Measurements from ENCODE around the gene NRARP. TPM values are rescaled to one million over a fixed set of nuclear protein-coding genes. Genes with fewer than 3 reads are reported as not detected.

The NRARP gene
- total and polyA plus RNA-seq, 2 of the 8 experiments (the other 6 are each of a cell fraction or from before 2014, with no cell fraction given), result 32.5 to 37.2 TPM

DNA sequence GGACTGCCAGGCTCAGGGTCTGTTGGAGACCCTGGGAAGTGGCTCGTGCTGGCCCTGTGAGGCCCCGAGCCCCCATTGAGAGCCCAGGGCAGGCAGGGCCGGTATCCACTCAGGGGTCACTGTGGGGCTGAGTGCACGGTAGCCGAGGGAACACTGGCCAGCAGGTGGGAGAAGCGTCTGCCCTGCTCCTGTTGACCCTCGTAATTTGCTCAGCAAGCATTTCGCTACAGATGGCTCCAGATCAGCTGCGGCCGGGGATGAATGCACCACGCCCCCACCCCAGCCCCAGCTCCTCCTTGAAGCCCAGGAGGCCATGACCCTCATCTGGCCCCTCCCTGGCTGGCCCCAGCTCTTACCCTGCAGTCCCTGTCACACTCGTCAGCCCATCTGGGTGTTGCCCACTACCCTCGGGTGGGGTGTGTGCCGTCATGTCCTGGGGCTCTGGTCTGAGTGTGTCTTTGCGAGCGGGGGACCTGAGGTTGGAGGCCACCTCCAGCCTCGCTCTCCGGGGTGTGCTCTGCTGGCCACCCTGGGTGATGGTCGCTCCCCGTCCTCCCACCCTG lies 6.1 kb upstream of the NRARP start:
- H2BK20ac ChIP-seq (ENCODE audit: low read length), result peak overlapping the region; percentile 32; the same call in 1 of the 2 replicates
- peak overlapping the region; percentile 72 for H2BK15ac ChIP-seq (ENCODE audit: low read length)
- H3K27me3 ChIP-seq (replicated peaks in 1 of 4; ENCODE audit: control insufficient read depth in 3 of 4, extremely low read depth in 1 of 4, insufficient read depth in 3 of 4, low read length in 3 of 4), result peaks cover 0 to 11% (median 5%) of the 10 kb centered on the region in 4 experiments; a peak in 5 of 7 replicates
- H2BK12ac ChIP-seq (ENCODE audit: low read depth, low read length), result peak overlapping the region; percentile 68; the same call in 1 of the 2 replicates
- no peak overlapping the region for H2BK120ac ChIP-seq (replicated peaks; ENCODE audit: low read depth, low read length)
- no peaks in the 10 kb centered on the region for H3K9me3 ChIP-seq (ENCODE audit: insufficient read depth in 2 of 2, low read depth in 1 of 2, low read length in 1 of 2)
- 0 out of 4 replicates have a peak overlapping the region, but pooled peaks of 1 of the 2 experiments have one; percentile 6 for H3K4me2 ChIP-seq (ENCODE audit: insufficient read depth in 1 of 2, low read depth in 2 of 2, low read length in 2 of 2)
- H4K20me1 ChIP-seq (replicated peaks in 1 of 2; ENCODE audit: control insufficient read depth in 1 of 2, insufficient read depth in 2 of 2, low read length in 2 of 2), result no peaks in the 10 kb centered on the region
- H3K56ac ChIP-seq (replicated peaks; ENCODE audit: insufficient read length, low read depth, low read length), result no peak overlapping the region
- no peak overlapping the region for H4K5ac ChIP-seq (ENCODE audit: insufficient read length, low read depth, low read length)
- no peaks in the 10 kb centered on the region for H3K23me2 ChIP-seq (ENCODE audit: low read depth, low read length)
- no peak overlapping the region for H3K4ac ChIP-seq (replicated peaks; ENCODE audit: insufficient read length, low read depth, low read length)
- ChIA-PET POLR2A (ENCODE audit: partially characterized antibody) (interaction anchor here (1.0 to 1.1 kb wide), 3 partner anchors 11 to 67 kb away, joined by 3 to 5 read pairs (median 4); partner anchors contain the start of gene TUBB4B), CTCF (ENCODE audit: partially characterized antibody) (interaction anchor here (0.7 to 2.8 kb wide), 4 partner anchors 11 to 50 kb away, joined by 3 to 18 read pairs (median 4); no protein-coding TSS in a partner anchor)
- H4K91ac ChIP-seq (replicated peaks; ENCODE audit: insufficient read length, low read length), result no peak overlapping the region
- WGBS, 2 experiments (ENCODE audit: extremely low coverage in 1 of 2, insufficient coverage in 1 of 2, insufficient read length in 1 of 2, insufficient replicate concordance in 2 of 2, low coverage in 1 of 2, low lambda C conversion rate in 2 of 2, missing lambda C conversion rate in 1 of 2), result 91% methylated on average over 11 of the region's 20 CpGs; no CpG with 5 or more reads in 1 of the 2 experiments
- peaks cover 0 to 44% (median 32%) of the 10 kb centered on the region in 4 experiments; a peak in 6 of 7 replicates for H3K4me1 ChIP-seq (replicated peaks in 1 of 4; ENCODE audit: control insufficient read depth in 3 of 4, insufficient read depth in 4 of 4, low read length in 3 of 4)
- peak overlapping the region; percentile 71; the same call in 1 of the 2 replicates for H2BK5ac ChIP-seq (ENCODE audit: low read depth, low read length)
- H3K18ac ChIP-seq (ENCODE audit: extremely low read depth, low read length), result no peak overlapping the region; the same call in 1 of the 2 replicates
- no peaks in the 10 kb centered on the region for H3K36me3 ChIP-seq (ENCODE audit: control insufficient read depth in 2 of 4, insufficient read depth in 4 of 4, low read length in 3 of 4)
- no peak overlapping the region for H4K8ac ChIP-seq (ENCODE audit: extremely low read depth, insufficient read depth, low read length)
- no peak overlapping the region for H3K23ac ChIP-seq (ENCODE audit: insufficient read length)
- no peak overlapping the region for H3K27ac ChIP-seq (ENCODE audit: low read depth, low read length)
- no peaks in the 10 kb centered on the region for H3K79me2 ChIP-seq (ENCODE audit: control insufficient read depth in 1 of 2, insufficient read depth in 2 of 2, low read length in 2 of 2)
- H3K14ac ChIP-seq (ENCODE audit: insufficient read length), result no peak overlapping the region
- FAIRE-seq (no peak), DNase-seq (ENCODE audit: low read depth in 1 of 2, low spot score in 2 of 2) (no peak)
- no peak overlapping the region for H2AFZ ChIP-seq (ENCODE audit: low read length)
- TF ChIP-seq ASH2L (IDR thresholded peaks at IDR 0.05; ENCODE audit: low read length) (no peak), SIRT6 (IDR thresholded peaks at IDR 0.05; ENCODE audit: low read length) (no peak)
- H2AK5ac ChIP-seq (ENCODE audit: low read depth, low read length), result no peak overlapping the region
- no peak overlapping the region for H3K9ac ChIP-seq (replicated peaks in 1 of 4; ENCODE audit: extremely low read depth in 1 of 4, low read depth in 3 of 4, low read length in 3 of 4)
- H3K79me1 ChIP-seq (ENCODE audit: low read depth, low read length), result no peaks in the 10 kb centered on the region
- H3K4me3 ChIP-seq (ENCODE audit: extremely low read depth in 1 of 4, insufficient read depth in 2 of 4, low read depth in 3 of 4, low read length in 4 of 4), result no peak overlapping the region
